LNCaP clone FGC (cell line): ENCODE data around the gene TMEM35A.

Experiments used
- DNase-seq: peaks from one replicate; pipeline ENCODE4 v3.0.0-alpha.2; 2011; ENCODE audit warnings: low read depth
- H3K4me3 ChIP-seq: 2 replicates; pipeline ENCODE4 v1.5.1; 2011; ENCODE audit warnings: mild to moderate bottlenecking, low read depth, low read length, control low read depth
- CTCF ChIP-seq: IDR thresholded peaks from 2 replicates; pipeline ENCODE4 v1.5.1; 2012; ENCODE audit warnings: mild to moderate bottlenecking; ENCODE audit not compliant: control insufficient read depth, insufficient read depth; ENCODE audit errors: extremely low read depth

Gene TMEM35A

GRCh38 chrX:101057093-101057714 lies 21.5 kb upstream of the TMEM35A start:
- H3K4me3 ChIP-seq, result no peak overlapping the region
- no peak for DNase-seq
- TF ChIP-seq CTCF, result no peak

- no peak for TF ChIP-seq CTCF
- DNase-seq, result no peak
Observed at GRCh38 chrX:101062176-101062575, 16.5 kb upstream of the TMEM35A start.

GRCh38 chrX:101071582-101071981 lies 7.1 kb upstream of the TMEM35A start:
- no peak for DNase-seq
- H3K4me3 ChIP-seq, result no peak overlapping the region
- TF ChIP-seq CTCF, result no peak

More at GRCh38 chrX:101062176-101062575, 16.5 kb upstream of the TMEM35A start:
- no peak overlapping the region for H3K4me3 ChIP-seq

- no peak for DNase-seq
- no peak overlapping the region for H3K4me3 ChIP-seq
- TF ChIP-seq CTCF, result no peak
Observed at GRCh38 chrX:101079736-101080270, 1.1 kb downstream of the TMEM35A start.

- no peak overlapping the region for H3K4me3 ChIP-seq
- TF ChIP-seq CTCF, result no peak
- no peak for DNase-seq
Observed at GRCh38 chrX:101080326-101081124, 1.8 kb downstream of the TMEM35A start.

GRCh38 chrX:101081231-101081630 lies 2.6 kb downstream of the TMEM35A start:
- no peak for DNase-seq
- no peak overlapping the region for H3K4me3 ChIP-seq
- no peak for TF ChIP-seq CTCF

GRCh38 chrX:101091817-101092216 lies 13.1 kb downstream of the TMEM35A start:
- TF ChIP-seq CTCF, result no peak
- H3K4me3 ChIP-seq, result no peak overlapping the region
- DNase-seq, result no peak
